Spleen (tissue), 11 donors: Measurements from ENCODE around the gene DOK4. TPM values are rescaled to one million over a fixed set of nuclear protein-coding genes. Genes with fewer than 3 reads are reported as not detected.

Experiments
- DNase-seq: peaks from one replicate; pipeline ENCODE4 v3.0.0-alpha.2; 2020
- H3K27ac ChIP-seq, 8 donors: fragments of 200-600 bp; sonication (generic) in 7 of 8; 1 replicate in 4 of 8; 2 replicates in 4 of 8; pipeline versions ENCODE4 v1.5.0 to v1.8.0; 2016 to 2021; ENCODE audit warnings: inconsistent platforms in 4 of 8, mild to moderate bottlenecking in 4 of 8, moderate library complexity in 1 of 8
- H3K27me3 ChIP-seq, 7 donors: fragments of 200-600 bp; sonication (generic) in 6 of 7; replicated peaks in 1 of 7; 1 replicate in 4 of 7; 2 replicates in 3 of 7; pipeline versions ENCODE4 v1.5.0 to v1.8.0; 2016 to 2021; ENCODE audit warnings: inconsistent platforms in 3 of 7, mild to moderate bottlenecking in 1 of 7
- H3K36me3 ChIP-seq, 6 donors: fragments of 200-600 bp; sonication (generic) in 5 of 6; 1 replicate in 4 of 6; 2 replicates in 2 of 6; pipeline versions ENCODE4 v1.5.0 to v1.8.0; 2016 to 2021; ENCODE audit warnings: inconsistent platforms in 2 of 6
- H3K4me1 ChIP-seq, 6 donors: fragments of 200-600 bp; sonication (generic) in 5 of 6; 1 replicate in 3 of 6; 2 replicates in 3 of 6; pipeline versions ENCODE4 v1.5.0 to v1.8.0; 2016 to 2021; ENCODE audit warnings: inconsistent platforms in 3 of 6
- H3K4me3 ChIP-seq, 8 donors: fragments of 200-600 bp; sonication (generic) in 7 of 8; 1 replicate in 4 of 8; 2 replicates in 4 of 8; pipeline versions ENCODE4 v1.5.0 to v1.8.0; 2016 to 2021; ENCODE audit warnings: inconsistent platforms in 4 of 8, mild to moderate bottlenecking in 4 of 8, moderate library complexity in 2 of 8
- H3K9me3 ChIP-seq, 8 donors: fragments of 200-600 bp; sonication (generic) in 7 of 8; 1 replicate in 4 of 8; 2 replicates in 4 of 8; pipeline versions ENCODE4 v1.5.0 to v1.8.0; 2016 to 2021; ENCODE audit warnings: inconsistent platforms in 4 of 8
- POLR2A ChIP-seq, 3 donors: fragments of 450-650 bp; IDR thresholded peaks; one replicate each; pipeline ENCODE4 v1.5.1; 2017; ENCODE audit warnings: antibody characterized with exemption in 3 of 3, mild to moderate bottlenecking in 1 of 3
- POLR2AphosphoS5 ChIP-seq, 3 donors: sonication (generic); formaldehyde crosslinking; IDR thresholded peaks; one replicate each; pipeline ENCODE4 v1.5.1; 2017; ENCODE audit warnings: antibody characterized with exemption in 3 of 3
- WGBS, 5 donors: extraction: QIAGEN DNeasy Blood & Tissue Kit in 3 of 5; methylation state at CpG; one replicate each; pipeline versions ENCODE4 v1.1.5 to v1.1.7; 2013 to 2018; 5-methylcytosine and 5-hydroxymethylcytosine counted together
- intact Hi-C: fragments of 100-400 bp; cut with DNase I; formaldehyde crosslinking; loops from one replicate; pipeline ENCODE4 v1.15.0; 2023; ENCODE audit warnings: low total_unique reads
- polyA plus RNA-seq, 3 donors: library from polyadenylated mRNA; stranded (reverse); fragments of 200-250 nt; gene quantifications; one replicate each; pipeline ENCODE4 v1.2.1, GENCODE V29; 2013
- total RNA-seq, 7 donors: library from RNA; depleted of rRNA in 3 of 7; stranded (reverse); fragments of >200 nt in 3 of 7; fragmentation: NEBNext Ultra II Directional in 4 of 7; extraction: Animal tissue kit (Norgen Biotek cat#: 25700) in 4 of 7; gene quantifications; one replicate each; pipeline versions ENCODE4 v1.1.0 to v1.2.1, GENCODE V29; 2016 to 2021
- TF ChIP-seq, protein P1 (sequence below), 11 experiments: fragments of 200-600 bp in 7 of 11; fragments of 450-650 bp in 4 of 11; sonication (generic) in 4 of 11; IDR thresholded peaks in 8 of 11; conservative IDR thresholded peaks in 3 of 11; 1 replicate in 7 of 11; 2 replicates in 4 of 11; pipeline versions ENCODE4 v1.4.0 to v1.8.0; 2016 to 2021; ENCODE audit warnings: antibody characterized with exemption in 11 of 11, inconsistent platforms in 4 of 11, mild to moderate bottlenecking in 1 of 11
- donor health status: healthy with polysubstance abuse.
- donor health status: DM: no; HTN: no; CAD: no; lungs with moderate emphysema.
- donor health status: DM: no; HTN: no; CAD: no.
- donor health status: Bipolar disorder and iron deficiency.
- donor health status: healthy.
- donor health status: DM: no; HTN: no; CAD: no.
- donor health status: DM: yes; HTN: yes; CAD: no.

Gene DOK4
- total and polyA plus RNA-seq, 10 donors: 4.1 to 19.8 (median 14.2) TPM

DNA sequence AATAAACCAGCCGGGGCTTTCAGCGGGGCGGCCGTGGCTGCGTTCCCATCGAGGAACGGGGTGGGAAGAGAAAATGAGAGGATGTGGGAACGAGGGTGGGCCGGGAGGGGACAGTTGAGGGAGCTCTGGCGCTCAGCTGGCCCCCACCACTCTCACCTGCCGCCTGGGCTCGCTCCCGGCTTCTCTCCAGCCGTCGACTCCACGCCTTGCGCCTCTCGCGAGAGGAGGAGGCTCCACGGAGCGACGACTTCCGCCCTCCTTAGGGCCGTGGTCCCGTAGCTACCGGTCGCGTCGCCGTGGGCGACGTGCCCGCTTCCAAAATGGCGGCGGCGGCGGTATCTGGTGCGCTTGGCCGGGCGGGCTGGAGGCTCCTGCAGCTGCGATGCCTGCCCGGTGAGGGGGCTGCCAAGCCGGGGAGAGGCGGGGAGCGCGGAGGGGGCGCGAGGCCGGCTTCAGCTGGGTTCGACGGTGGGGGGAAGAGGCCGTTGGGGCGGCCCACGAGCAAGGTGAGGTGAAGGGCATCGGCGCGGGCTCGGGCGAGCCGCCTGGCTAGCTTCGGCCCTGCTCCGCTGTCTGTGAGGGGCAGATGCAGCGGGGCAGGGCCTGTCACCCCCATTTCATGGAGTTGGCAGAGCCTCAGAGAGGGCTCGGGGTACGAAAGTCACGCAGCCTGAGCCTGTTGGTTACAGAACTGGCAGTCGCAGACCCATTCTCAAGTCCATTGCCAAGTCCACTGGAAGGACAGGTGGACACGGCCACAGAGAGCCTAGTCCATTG, 38.9 kb downstream of the DOK4 start, which contains the start of the genes CIAPIN1 and COQ9:
TSS of gene CIAPIN1 (minus strand) at position 200 of the 777 bp plus-strand sequence. CDS start 6,457 bp downstream, outside the sequence.
TSS of gene COQ9 (plus strand) at position 294 of the 777 bp plus-strand sequence. CDS start at position 321, 27 bp downstream.
- 0 to 1% (median 0%) methylated on average over 35 to 68 of the region's 68 CpGs for WGBS, 5 donors
- peak; percentile 96 to 97 (median 96) for TF ChIP-seq POLR2AphosphoS5 (IDR thresholded peaks at IDR 0.05)
- TF ChIP-seq, protein P1, sequence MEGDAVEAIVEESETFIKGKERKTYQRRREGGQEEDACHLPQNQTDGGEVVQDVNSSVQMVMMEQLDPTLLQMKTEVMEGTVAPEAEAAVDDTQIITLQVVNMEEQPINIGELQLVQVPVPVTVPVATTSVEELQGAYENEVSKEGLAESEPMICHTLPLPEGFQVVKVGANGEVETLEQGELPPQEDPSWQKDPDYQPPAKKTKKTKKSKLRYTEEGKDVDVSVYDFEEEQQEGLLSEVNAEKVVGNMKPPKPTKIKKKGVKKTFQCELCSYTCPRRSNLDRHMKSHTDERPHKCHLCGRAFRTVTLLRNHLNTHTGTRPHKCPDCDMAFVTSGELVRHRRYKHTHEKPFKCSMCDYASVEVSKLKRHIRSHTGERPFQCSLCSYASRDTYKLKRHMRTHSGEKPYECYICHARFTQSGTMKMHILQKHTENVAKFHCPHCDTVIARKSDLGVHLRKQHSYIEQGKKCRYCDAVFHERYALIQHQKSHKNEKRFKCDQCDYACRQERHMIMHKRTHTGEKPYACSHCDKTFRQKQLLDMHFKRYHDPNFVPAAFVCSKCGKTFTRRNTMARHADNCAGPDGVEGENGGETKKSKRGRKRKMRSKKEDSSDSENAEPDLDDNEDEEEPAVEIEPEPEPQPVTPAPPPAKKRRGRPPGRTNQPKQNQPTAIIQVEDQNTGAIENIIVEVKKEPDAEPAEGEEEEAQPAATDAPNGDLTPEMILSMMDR (IDR thresholded peaks at IDR 0.05 in 8 of 11, conservative IDR thresholded peaks at IDR 0.05 in 3 of 11): peak in 6 of 11 experiments; percentile 24 to 57 (median 46)
- peak in 2 of 3 donors; percentile 53 to 70 for TF ChIP-seq POLR2A (IDR thresholded peaks at IDR 0.05)
- H3K27ac ChIP-seq: peak within 1 kb of the TSS; percentile 77 to 88 (median 86)
- H3K4me3 ChIP-seq: peak within 1 kb of the TSS; percentile 71 to 97 (median 90)
- no peaks in the 10 kb centered on the region for H3K27me3 ChIP-seq
- H3K36me3 ChIP-seq: peaks cover 0 to 18% (median 13%) of the 10 kb centered on the region in 6 donors
- peaks cover 15 to 50% (median 33%) of the 10 kb centered on the region in 6 donors for H3K4me1 ChIP-seq
- no peaks in the 10 kb centered on the region for H3K9me3 ChIP-seq
- DNase-seq: peak; percentile 100
- intact Hi-C loops: no loop called here

DNA sequence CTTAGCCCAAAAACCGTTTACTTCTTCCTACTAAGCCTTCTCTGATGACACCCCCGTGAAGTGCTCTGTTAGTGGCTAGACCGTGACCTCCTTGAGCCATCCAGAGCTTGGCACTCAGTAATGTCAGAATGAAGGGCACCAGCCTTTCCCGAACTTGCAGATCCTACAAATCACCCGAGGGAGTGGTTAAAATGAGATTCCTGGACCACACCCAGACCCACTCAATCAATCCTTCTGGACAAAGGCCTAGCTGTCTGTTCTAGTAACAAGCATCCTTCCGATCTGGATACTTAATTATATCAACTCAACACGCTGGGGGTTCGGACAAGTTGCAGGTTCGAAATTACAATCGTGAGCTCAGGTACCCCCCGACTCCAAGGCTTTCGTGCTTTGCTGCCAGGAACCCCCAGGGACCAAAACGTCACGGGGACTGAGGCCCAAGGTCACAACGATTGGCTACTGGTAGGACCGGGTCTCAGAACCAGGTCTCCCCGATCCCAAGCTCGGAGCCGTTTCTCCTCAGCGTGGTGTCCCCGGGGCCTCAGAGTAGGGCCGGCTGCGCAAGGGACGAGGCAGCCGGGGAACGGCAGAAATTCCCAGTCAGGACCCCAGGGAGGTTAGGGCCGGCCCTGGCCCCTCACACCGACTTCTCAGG, 39.6 kb downstream of the DOK4 start:
- Histone ChIP-seq H3K27me3 (no peaks in the 10 kb centered on the region), H3K27ac (peak overlapping the region; percentile 77 to 88 (median 86)), H3K4me1 (peaks cover 15 to 50% (median 33%) of the 10 kb centered on the region in 6 donors), H3K36me3 (peaks cover 0 to 16% (median 7%) of the 10 kb centered on the region in 6 donors), H3K4me3 (peak overlapping the region; percentile 71 to 97 (median 90)), H3K9me3 (no peaks in the 10 kb centered on the region)
- WGBS, 5 donors: 3 to 6% (median 4%) methylated on average over 17 to 28 of the region's 28 CpGs
- DNase-seq: no peak
- no peak for TF ChIP-seq POLR2A (IDR thresholded peaks at IDR 0.05)
- TF ChIP-seq, protein P1 (IDR thresholded peaks at IDR 0.05 in 8 of 11, conservative IDR thresholded peaks at IDR 0.05 in 3 of 11): no peak
- no peak for TF ChIP-seq POLR2AphosphoS5 (IDR thresholded peaks at IDR 0.05)
- intact Hi-C loops: no loop called here

DNA sequence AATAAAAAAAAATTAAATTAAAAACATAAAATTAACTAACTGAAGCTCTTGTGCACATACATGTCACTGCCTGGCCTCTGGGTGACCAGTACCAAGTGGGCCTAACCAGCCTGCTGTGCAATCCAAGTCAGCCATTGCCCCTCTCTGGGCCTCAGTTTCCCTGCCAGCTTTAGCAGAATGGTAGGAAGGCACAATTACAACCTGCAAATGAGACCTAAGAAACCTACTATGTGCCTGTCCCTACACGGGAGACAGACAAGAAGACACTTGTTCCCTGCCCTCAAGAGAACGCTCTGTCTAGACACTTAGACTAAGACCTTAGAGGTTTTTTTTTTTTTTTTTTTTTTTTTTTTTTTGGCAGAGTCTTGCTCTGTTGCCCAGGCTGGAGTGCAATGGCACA, 40.8 kb downstream of the DOK4 start:
- Histone ChIP-seq H3K4me1 (peaks cover 15 to 50% (median 33%) of the 10 kb centered on the region in 6 donors), H3K27me3 (no peaks in the 10 kb centered on the region), H3K9me3 (peaks cover 0 to 10% (median 6%) of the 10 kb centered on the region in 8 donors), H3K4me3 (no peak overlapping the region), H3K36me3 (peaks cover 0 to 18% (median 3%) of the 10 kb centered on the region in 6 donors), H3K27ac (no peak overlapping the region)
- 92 to 100% (median 97%) methylated on average over 2 of the region's 2 CpGs for WGBS, 5 donors
- no peak for DNase-seq
- intact Hi-C loops: no loop called here
- TF ChIP-seq POLR2A (IDR thresholded peaks at IDR 0.05) (no peak), POLR2AphosphoS5 (IDR thresholded peaks at IDR 0.05) (no peak)
- TF ChIP-seq, protein P1 (IDR thresholded peaks at IDR 0.05 in 8 of 11, conservative IDR thresholded peaks at IDR 0.05 in 3 of 11): no peak
